ENCODE results near the gene UCP2. TPM values are rescaled to one million over a fixed set of nuclear protein-coding genes. Genes with fewer than 3 reads are reported as not detected.

The UCP2 gene
- total RNA-seq, 1 experiment from 2014 or later = 54.0 TPM

DNA sequence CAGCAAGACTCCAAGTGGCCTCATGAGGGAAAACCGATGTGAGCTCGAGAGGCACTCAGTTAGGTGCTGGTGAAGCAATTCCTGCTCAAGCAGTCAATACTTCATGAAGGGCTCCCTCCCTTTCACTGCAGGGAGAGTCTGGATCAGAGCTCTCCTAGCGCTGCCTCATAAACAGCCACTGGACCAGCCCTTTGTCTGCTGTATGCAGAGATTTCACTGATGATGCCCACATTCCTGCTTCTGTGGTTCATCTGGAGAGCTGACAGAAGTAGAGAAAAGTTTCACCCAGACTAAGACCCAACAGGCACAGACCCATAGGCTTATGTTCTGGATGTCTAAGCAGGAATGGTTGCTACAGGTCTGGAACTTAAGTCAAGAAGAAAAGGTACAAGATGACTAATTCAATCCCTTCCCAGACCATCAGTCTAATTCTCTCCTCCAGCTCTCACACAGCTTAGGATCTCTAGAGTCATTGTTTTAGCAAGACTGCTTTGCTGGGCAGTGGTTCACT, 4.0 kb downstream of the UCP2 start:
- no peak for TF ChIP-seq ESRRA (CRISPR knock-in tag; IDR thresholded peaks at IDR 0.05; ENCODE audit: borderline replicate concordance)
- TF ChIP-seq ZNF138 (CRISPR knock-in tag; conservative IDR thresholded peaks at IDR 0.05) = no peak
- TF ChIP-seq GTF2I (CRISPR knock-in tag; conservative IDR thresholded peaks at IDR 0.05) = no peak
- TF ChIP-seq ZNF416 (CRISPR knock-in tag; IDR thresholded peaks at IDR 0.05) = no peak
- TF ChIP-seq TEAD1 (CRISPR knock-in tag; IDR thresholded peaks at IDR 0.05) = no peak
- TF ChIP-seq TP53 (CRISPR knock-in tag; IDR thresholded peaks at IDR 0.05) = no peak
- TF ChIP-seq RORB (CRISPR knock-in tag; IDR thresholded peaks at IDR 0.05) = no peak
- no peak for TF ChIP-seq ZNF219 (CRISPR knock-in tag; IDR thresholded peaks at IDR 0.05; ENCODE audit: borderline replicate concordance)
- Mint-ChIP-seq H3K27ac (no peak overlapping the region), H3K4me1 (peaks cover 27% of the 10 kb centered on the region), H3K4me3 (no peak overlapping the region), H3K36me3 (peaks cover 67% of the 10 kb centered on the region), H3K27me3 (ENCODE audit: low read depth) (peaks cover under 1% of the 10 kb centered on the region), H3K9me3 (no peaks in the 10 kb centered on the region)
- ChIA-PET POLR2A (no interaction called here), CTCF (interaction anchor here (0.6 to 1.2 kb wide), 2 partner anchors 31 to 627 kb away, joined by 3 read pairs; no protein-coding TSS in a partner anchor)
- no peak for DNase-seq (ENCODE audit: low spot score)
- ATAC-seq = no peak

DNA sequence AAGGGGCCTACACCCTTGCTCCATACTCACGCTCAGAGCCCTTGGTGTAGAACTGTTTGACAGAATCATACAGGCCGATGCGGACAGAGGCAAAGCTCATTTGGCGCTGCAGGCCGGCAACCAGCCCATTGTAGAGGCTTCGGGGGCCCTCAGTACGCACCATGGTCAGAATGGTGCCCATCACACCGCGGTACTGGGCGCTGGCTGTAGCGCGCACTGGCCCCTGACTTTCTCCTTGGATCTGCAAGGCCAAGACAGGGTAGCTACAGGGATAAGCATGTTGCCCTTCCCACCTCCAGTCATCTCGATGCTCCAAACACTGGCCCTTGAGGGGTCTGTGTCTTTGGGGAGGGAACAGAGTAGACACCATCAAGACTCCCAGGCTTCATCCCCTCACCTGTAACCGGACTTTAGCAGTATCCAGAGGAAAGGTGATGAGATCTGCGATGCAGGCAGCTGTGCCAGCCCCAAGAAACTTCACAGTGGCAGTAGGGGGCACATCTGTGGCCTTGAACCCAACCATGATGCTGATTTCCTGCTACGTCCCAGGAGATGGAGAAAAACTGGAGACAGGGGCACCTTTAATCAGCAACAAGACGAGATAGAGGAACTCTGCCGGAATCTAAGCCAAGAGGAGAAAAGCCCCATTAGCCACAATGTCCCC, 4.7 kb downstream of the UCP2 start:
- Mint-ChIP-seq H3K27ac (no peak overlapping the region), H3K4me1 (peaks cover 24% of the 10 kb centered on the region), H3K36me3 (peaks cover 67% of the 10 kb centered on the region), H3K27me3 (ENCODE audit: low read depth) (no peaks in the 10 kb centered on the region), H3K9me3 (no peaks in the 10 kb centered on the region), H3K4me3 (no peak overlapping the region)
- ATAC-seq = no peak
- CTCF ChIA-PET = no interaction called here
- POLR2A ChIA-PET = no interaction called here
- TF ChIP-seq NFYB (CRISPR knock-in tag; conservative IDR thresholded peaks at IDR 0.05; ENCODE audit: low read depth) (no peak), ZNF532 (CRISPR knock-in tag; IDR thresholded peaks at IDR 0.05; ENCODE audit: borderline replicate concordance) (no peak), HMGXB4 (CRISPR knock-in tag; IDR thresholded peaks at IDR 0.05) (no peak), SP1 (CRISPR knock-in tag; conservative IDR thresholded peaks at IDR 0.05) (no peak), ZBTB21 (CRISPR knock-in tag; IDR thresholded peaks at IDR 0.05; ENCODE audit: borderline replicate concordance) (no peak), GRHL2 (CRISPR knock-in tag; IDR thresholded peaks at IDR 0.05; ENCODE audit: insufficient replicate concordance, severe bottlenecking) (no peak), ZNF138 (CRISPR knock-in tag; conservative IDR thresholded peaks at IDR 0.05) (no peak), ZNF263 (CRISPR knock-in tag; IDR thresholded peaks at IDR 0.05; ENCODE audit: low read depth) (no peak), SOX15 (CRISPR knock-in tag; IDR thresholded peaks at IDR 0.05) (no peak), SMAD4 (CRISPR knock-in tag; IDR thresholded peaks at IDR 0.05) (no peak), FOXP1 (CRISPR knock-in tag; IDR thresholded peaks at IDR 0.05; ENCODE audit: borderline replicate concordance) (no peak), CREB1 (CRISPR knock-in tag; IDR thresholded peaks at IDR 0.05) (no peak), NR2C2 (CRISPR knock-in tag; IDR thresholded peaks at IDR 0.05) (no peak)
- no peak for DNase-seq (ENCODE audit: low spot score)

Measured in WTC11 (cell line).